GM12864 (cell line): ENCODE measurements around the gene CASZ1.

Experiments used
- DNase-seq: peaks from one replicate; pipeline ENCODE4 v3.0.0-alpha.2; 2011; ENCODE audit warnings: low read depth
- H3K4me3 ChIP-seq: 2 replicates; pipeline ENCODE4 v1.5.1; 2011; ENCODE audit warnings: mild to moderate bottlenecking, low read depth, low read length, control low read depth
- CTCF ChIP-seq: IDR thresholded peaks from 2 replicates; pipeline ENCODE4 v1.5.1; 2011; ENCODE audit warnings: low read depth, mild to moderate bottlenecking, moderate library complexity, low read length, control low read depth, inconsistent platforms; ENCODE audit errors: missing control alignments

The CASZ1 gene

GRCh38 chr1:10682108-10682445, 114.4 kb downstream of the CASZ1 start:
- DNase-seq: no peak
- TF ChIP-seq CTCF: no peak
- H3K4me3 ChIP-seq: no peak overlapping the region

- H3K4me3 ChIP-seq: no peak overlapping the region
- DNase-seq: no peak
- TF ChIP-seq CTCF: no peak
These were observed 114.9 kb downstream of the CASZ1 start for GRCh38 chr1:10681296-10682107.

DNA sequence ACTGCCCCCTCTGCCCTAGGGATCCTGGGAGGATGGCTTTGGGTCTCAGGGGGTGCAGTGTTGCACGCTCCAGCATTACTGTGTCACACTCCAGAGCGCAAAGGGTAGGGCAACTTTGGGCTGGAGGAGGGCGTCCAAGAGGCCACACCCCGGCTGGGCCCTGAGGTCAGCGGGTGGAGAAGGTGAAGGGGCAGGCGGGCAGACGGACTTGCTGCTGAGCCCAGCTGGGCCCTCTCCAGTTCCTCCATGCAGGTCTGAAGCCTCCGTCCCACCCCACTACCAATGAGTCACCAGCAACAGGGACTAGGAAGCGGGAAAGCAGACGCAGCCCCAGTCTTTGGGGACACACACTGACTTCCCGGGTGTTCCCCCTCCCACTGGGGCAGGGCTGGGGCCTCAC, 116.0 kb downstream of the CASZ1 start:
- TF ChIP-seq CTCF: no peak
- no peak for DNase-seq

DNA sequence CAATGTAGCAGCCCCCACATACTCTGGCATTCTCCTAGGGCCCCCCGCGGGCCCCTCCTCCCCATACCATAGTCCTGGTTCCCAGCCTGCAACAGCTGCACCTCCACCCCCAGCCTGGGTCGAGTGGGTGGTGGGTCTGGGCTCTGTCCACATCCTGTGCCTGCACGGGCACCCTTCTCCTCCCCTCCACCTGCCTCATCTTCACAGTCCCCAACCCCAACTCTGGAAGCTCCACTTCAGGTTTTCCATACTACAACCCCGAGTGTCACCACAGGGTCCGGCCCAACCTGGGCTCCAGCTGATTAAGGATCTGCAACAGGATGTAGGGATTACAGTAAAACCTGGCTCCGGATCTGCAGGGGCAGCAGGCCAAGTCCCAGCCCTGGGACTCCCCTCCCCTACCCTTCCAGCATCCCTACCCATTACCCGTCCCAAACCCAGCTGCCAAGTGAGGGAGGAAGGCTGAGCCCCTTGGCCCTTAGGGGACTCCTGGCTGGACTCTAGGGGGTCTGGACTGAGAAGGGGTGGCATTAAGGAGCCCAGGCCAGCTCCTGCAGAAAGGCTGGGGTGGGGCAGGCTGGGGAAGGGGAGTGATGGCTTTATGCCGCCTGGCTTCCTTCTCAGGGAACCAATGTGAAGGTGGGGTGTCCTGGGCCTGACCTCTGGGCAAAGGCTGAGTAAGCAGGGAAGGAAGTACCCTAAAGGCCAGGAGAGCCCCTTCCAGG, 116.8 kb downstream of the CASZ1 start:
- TF ChIP-seq CTCF: no peak
- no peak for DNase-seq
- no peak overlapping the region for H3K4me3 ChIP-seq

More for the DNA sequence above, 116.0 kb downstream of the CASZ1 start:
- H3K4me3 ChIP-seq: no peak overlapping the region

- no peak for DNase-seq
- no peak for TF ChIP-seq CTCF
- H3K4me3 ChIP-seq: no peak overlapping the region
These were observed 117.6 kb downstream of the CASZ1 start for GRCh38 chr1:10678852-10679251.

- no peak for TF ChIP-seq CTCF
- DNase-seq: no peak
- no peak overlapping the region for H3K4me3 ChIP-seq
These were observed 118.0 kb downstream of the CASZ1 start for GRCh38 chr1:10678402-10678801.
